Mesendoderm (in vitro differentiated cells): ENCODE results near the gene FAM168A.

ENCODE experiments used
- DNase-seq: peaks from one replicate; pipeline ENCODE4 v3.0.0; 2013
- H2AK5ac ChIP-seq: 2 replicates; pipeline ENCODE4 v1.6.1; 2013; ENCODE audit warnings: low read length, inconsistent platforms
- H2BK120ac ChIP-seq: 2 replicates; pipeline ENCODE4 v1.6.1; 2013; ENCODE audit warnings: low read depth, mild to moderate bottlenecking, low read length, moderate library complexity, mixed read lengths
- H2BK15ac ChIP-seq: replicated peaks from 2 replicates; pipeline ENCODE4 v1.6.1; 2013; ENCODE audit warnings: low read depth, mild to moderate bottlenecking, moderate library complexity
- H2BK5ac ChIP-seq: 2 replicates; pipeline ENCODE4 v1.6.1; 2013; ENCODE audit warnings: low read length, inconsistent platforms
- H3K18ac ChIP-seq: 2 replicates; pipeline ENCODE4 v1.6.1; 2013; ENCODE audit warnings: mild to moderate bottlenecking, low read length, mixed read lengths
- H3K23ac ChIP-seq: one replicate; pipeline ENCODE4 v1.6.1; 2013; ENCODE audit warnings: low read length
- H3K27ac ChIP-seq: 2 replicates; pipeline ENCODE4 v1.5.1; 2013; ENCODE audit warnings: low read depth, mild to moderate bottlenecking, inconsistent platforms, low read length, moderate library complexity
- H3K27me3 ChIP-seq: 2 replicates; pipeline ENCODE4 v1.6.1; 2013; ENCODE audit warnings: low read length, control low read depth, mild to moderate bottlenecking, inconsistent platforms; ENCODE audit not compliant: insufficient read depth, poor library complexity
- H3K36me3 ChIP-seq: 2 replicates; pipeline ENCODE4 v1.6.1; 2013; ENCODE audit warnings: low read length, inconsistent platforms; ENCODE audit not compliant: control insufficient read depth, insufficient read depth
- H3K4ac ChIP-seq: one replicate; pipeline ENCODE4 v1.6.1; 2013; ENCODE audit warnings: low read depth, mild to moderate bottlenecking, low read length, moderate library complexity
- H3K4me1 ChIP-seq: 2 replicates; pipeline ENCODE4 v1.6.1; 2013; ENCODE audit warnings: low read depth, low read length, inconsistent platforms; ENCODE audit not compliant: control insufficient read depth
- H3K4me2 ChIP-seq: 2 replicates; pipeline ENCODE4 v1.6.1; 2013; ENCODE audit warnings: low read length
- H3K4me3 ChIP-seq: 2 replicates; pipeline ENCODE4 v1.5.1; 2013; ENCODE audit warnings: mild to moderate bottlenecking, low read length
- H3K56ac ChIP-seq: one replicate; pipeline ENCODE4 v1.6.1; 2013; ENCODE audit warnings: low read length
- H3K79me1 ChIP-seq: 2 replicates; pipeline ENCODE4 v1.6.1; 2013; ENCODE audit warnings: low read length, inconsistent platforms
- H3K79me2 ChIP-seq: 2 replicates; pipeline ENCODE4 v1.6.1; 2013; ENCODE audit warnings: mild to moderate bottlenecking, low read length; ENCODE audit not compliant: control insufficient read depth, insufficient read depth
- H3K9ac ChIP-seq: 2 replicates; pipeline ENCODE4 v1.6.1; 2013; ENCODE audit warnings: low read length, inconsistent platforms
- H4K5ac ChIP-seq: one replicate; pipeline ENCODE4 v1.6.1; 2013; ENCODE audit warnings: low read length
- H4K8ac ChIP-seq: one replicate; pipeline ENCODE4 v1.6.1; 2013; ENCODE audit warnings: low read depth, mild to moderate bottlenecking, control low read depth, low read length, moderate library complexity
- WGBS: extraction: QIAGEN DNeasy Blood & Tissue Kit; methylation state at CpG from one replicate; pipeline ENCODE4 v1.1.7; 2013; ENCODE audit warnings: low lambda C conversion rate, missing lambda C conversion rate; ENCODE audit not compliant: insufficient coverage; ENCODE audit errors: extremely low coverage; 5-methylcytosine and 5-hydroxymethylcytosine counted together

Gene FAM168A

DNA sequence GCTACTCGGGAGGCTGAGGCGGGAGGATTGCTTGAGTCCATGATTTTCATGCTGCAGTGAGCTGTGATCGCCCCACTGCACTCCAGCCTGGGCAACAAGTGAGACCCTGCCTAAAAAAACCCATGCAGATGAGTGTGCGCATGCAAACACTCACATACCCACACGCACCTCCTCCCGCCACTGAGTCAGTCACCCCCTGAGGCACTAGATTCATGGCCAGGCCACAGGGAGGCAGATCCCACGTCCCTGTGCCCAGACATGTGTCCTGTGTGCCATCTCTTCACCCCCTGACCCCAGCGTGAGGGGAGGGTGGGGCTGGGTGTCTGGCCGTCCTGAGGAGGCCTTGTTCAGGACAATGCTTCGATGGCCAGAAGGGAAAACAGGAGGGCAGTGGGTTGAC is 206.2 kb downstream of the FAM168A start:
- no peak overlapping the region for H3K56ac ChIP-seq
- no peak overlapping the region for H3K9ac ChIP-seq
- H3K23ac ChIP-seq: no peak overlapping the region
- no peak overlapping the region for H3K4me2 ChIP-seq
- H3K18ac ChIP-seq: no peak overlapping the region
- no peak overlapping the region for H2BK15ac ChIP-seq
- no peaks in the 10 kb centered on the region for H3K36me3 ChIP-seq
- no peak overlapping the region for H4K8ac ChIP-seq
- H3K27me3 ChIP-seq: no peaks in the 10 kb centered on the region
- H2AK5ac ChIP-seq: no peak overlapping the region
- no peak overlapping the region for H3K27ac ChIP-seq
- H3K4ac ChIP-seq: no peak overlapping the region
- no peak overlapping the region for H2BK5ac ChIP-seq
- peaks cover 2% of the 10 kb centered on the region for H3K79me1 ChIP-seq
- no peaks in the 10 kb centered on the region for H3K79me2 ChIP-seq
- no peaks in the 10 kb centered on the region for H3K4me1 ChIP-seq
- H3K4me3 ChIP-seq: no peak overlapping the region
- no CpG with 5 or more reads among the region's 10 CpGs for WGBS
- no peak overlapping the region for H4K5ac ChIP-seq
- no peak overlapping the region for H2BK120ac ChIP-seq
- no peak for DNase-seq

- H3K23ac ChIP-seq: no peak overlapping the region
- DNase-seq: no peak
- H3K79me2 ChIP-seq: peaks cover 2% of the 10 kb centered on the region
Measured at GRCh38 chr11:73390601-73391565, 207.0 kb downstream of the FAM168A start.

DNA sequence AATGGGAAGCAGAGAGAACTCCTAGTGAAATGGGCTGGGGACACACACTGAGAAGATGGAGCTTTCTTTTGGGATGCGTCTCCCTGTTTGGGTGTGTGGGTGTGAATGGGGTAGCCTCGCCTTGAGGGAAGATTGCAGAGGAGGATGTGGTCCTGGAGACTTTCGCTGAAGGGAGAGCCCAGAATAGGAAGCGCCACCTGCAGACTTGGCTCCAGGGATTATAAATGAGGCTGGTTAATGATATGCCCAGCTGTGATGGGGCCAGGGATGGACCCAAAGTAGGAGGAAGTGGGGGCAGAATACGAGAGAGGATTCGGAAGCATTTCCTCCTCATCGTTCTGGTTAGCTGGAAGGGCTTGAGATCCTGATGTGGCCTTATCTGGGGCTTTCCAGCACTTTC is 208.0 kb downstream of the FAM168A start:
- no peak overlapping the region for H4K8ac ChIP-seq
- H3K79me1 ChIP-seq: peaks cover 4% of the 10 kb centered on the region
- H3K27ac ChIP-seq: no peak overlapping the region
- H4K5ac ChIP-seq: no peak overlapping the region
- peaks cover 2% of the 10 kb centered on the region for H3K79me2 ChIP-seq
- H3K4me1 ChIP-seq: no peaks in the 10 kb centered on the region
- H3K4me3 ChIP-seq: no peak overlapping the region
- H3K9ac ChIP-seq: no peak overlapping the region
- no peak overlapping the region for H3K23ac ChIP-seq
- H3K18ac ChIP-seq: no peak overlapping the region
- H3K36me3 ChIP-seq: no peaks in the 10 kb centered on the region
- no peak overlapping the region for H3K4ac ChIP-seq
- no CpG with 5 or more reads among the region's 7 CpGs for WGBS
- H3K27me3 ChIP-seq: no peaks in the 10 kb centered on the region
- H2BK15ac ChIP-seq: no peak overlapping the region
- no peak overlapping the region for H3K56ac ChIP-seq
- H2BK5ac ChIP-seq: no peak overlapping the region
- no peak for DNase-seq
- no peak overlapping the region for H2AK5ac ChIP-seq
- H2BK120ac ChIP-seq: no peak overlapping the region
- no peak overlapping the region for H3K4me2 ChIP-seq

More at GRCh38 chr11:73390601-73391565, 207.0 kb downstream of the FAM168A start:
- no peaks in the 10 kb centered on the region for H3K36me3 ChIP-seq
- H4K5ac ChIP-seq: no peak overlapping the region
- no peak overlapping the region for H3K4me3 ChIP-seq
- no peak overlapping the region for H3K9ac ChIP-seq
- no peak overlapping the region for H4K8ac ChIP-seq
- no peaks in the 10 kb centered on the region for H3K27me3 ChIP-seq
- no peak overlapping the region for H3K56ac ChIP-seq
- no peak overlapping the region for H2BK120ac ChIP-seq
- H3K79me1 ChIP-seq: peaks cover 4% of the 10 kb centered on the region
- H2BK5ac ChIP-seq: no peak overlapping the region
- H2AK5ac ChIP-seq: no peak overlapping the region
- H3K27ac ChIP-seq: no peak overlapping the region
- H3K4ac ChIP-seq: no peak overlapping the region
- no peak overlapping the region for H3K4me2 ChIP-seq
- WGBS: no CpG with 5 or more reads among the region's 12 CpGs
- no peaks in the 10 kb centered on the region for H3K4me1 ChIP-seq
- H3K18ac ChIP-seq: no peak overlapping the region
- H2BK15ac ChIP-seq: no peak overlapping the region

GRCh38 chr11:73389134-73389525 is 208.8 kb downstream of the FAM168A start:
- Histone ChIP-seq H3K56ac (no peak overlapping the region), H3K18ac (no peak overlapping the region)

DNA sequence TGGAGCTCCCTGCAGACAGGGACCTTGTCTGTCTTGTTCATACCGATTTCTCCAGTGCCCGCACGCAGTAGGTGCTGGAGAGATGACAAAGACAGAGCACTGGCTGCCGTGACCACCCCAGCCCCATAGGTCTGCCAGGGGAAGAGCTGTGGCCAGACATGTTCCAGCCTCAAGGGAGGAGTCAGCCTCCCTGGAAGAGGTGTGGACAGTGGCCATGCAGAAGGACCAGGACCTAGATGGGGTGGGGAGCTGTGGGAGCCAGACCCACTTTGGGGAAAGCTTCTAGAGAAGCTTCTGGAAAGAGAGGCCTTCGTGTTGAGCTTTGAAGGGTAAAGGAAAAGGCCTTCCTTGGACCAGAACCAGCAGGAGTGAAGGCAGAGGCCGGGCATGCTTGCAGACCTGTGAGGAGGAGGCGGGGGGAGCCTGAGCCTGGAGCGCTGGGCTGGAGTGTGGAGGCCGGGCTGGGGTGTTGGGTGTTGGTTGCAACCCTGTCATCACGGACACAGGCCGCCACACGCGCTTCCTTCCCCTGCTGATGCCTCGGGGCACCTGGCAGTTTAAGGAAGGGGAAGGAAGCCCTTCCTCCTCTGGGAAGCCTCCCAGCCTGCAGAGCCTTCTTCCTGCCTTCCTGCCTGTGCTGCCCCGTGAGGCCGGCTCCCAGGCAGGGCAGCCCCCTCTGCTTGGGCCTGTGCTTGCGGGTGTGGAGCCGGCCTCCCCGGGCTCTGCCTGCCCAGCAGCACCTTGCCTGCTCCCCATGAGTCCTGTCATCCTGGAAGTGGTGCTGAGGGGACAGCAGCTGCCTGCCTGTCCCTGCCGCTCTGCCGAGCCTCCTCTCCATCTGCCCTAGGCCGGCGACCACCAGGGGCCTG is 209.4 kb downstream of the FAM168A start:
- Histone ChIP-seq H2BK120ac (no peak overlapping the region), H3K79me1 (peaks cover 6% of the 10 kb centered on the region), H3K27me3 (no peaks in the 10 kb centered on the region), H4K8ac (no peak overlapping the region), H4K5ac (no peak overlapping the region), H2AK5ac (no peak overlapping the region), H3K9ac (no peak overlapping the region), H3K56ac (no peak overlapping the region), H3K4me1 (no peaks in the 10 kb centered on the region), H2BK15ac (no peak overlapping the region), H3K4ac (no peak overlapping the region), H2BK5ac (no peak overlapping the region), H3K18ac (no peak overlapping the region), H3K36me3 (no peaks in the 10 kb centered on the region), H3K23ac (peak overlapping the region; percentile 24), H3K27ac (no peak overlapping the region), H3K4me2 (no peak overlapping the region), H3K79me2 (peaks cover 2% of the 10 kb centered on the region), H3K4me3 (no peak overlapping the region)
- DNase-seq: peak; percentile 46
- WGBS: no CpG with 5 or more reads among the region's 23 CpGs

More at GRCh38 chr11:73389134-73389525, 208.8 kb downstream of the FAM168A start:
- Histone ChIP-seq H2BK15ac (no peak overlapping the region), H3K27ac (no peak overlapping the region), H4K8ac (no peak overlapping the region), H2BK5ac (no peak overlapping the region), H3K79me1 (peaks cover 4% of the 10 kb centered on the region), H3K79me2 (peaks cover 2% of the 10 kb centered on the region), H3K27me3 (no peaks in the 10 kb centered on the region), H2AK5ac (no peak overlapping the region), H2BK120ac (no peak overlapping the region), H3K4me2 (no peak overlapping the region), H3K4me1 (no peaks in the 10 kb centered on the region), H3K36me3 (no peaks in the 10 kb centered on the region), H3K23ac (no peak overlapping the region), H3K9ac (no peak overlapping the region), H3K4ac (no peak overlapping the region), H3K4me3 (no peak overlapping the region), H4K5ac (no peak overlapping the region)
- WGBS: no CpG with 5 or more reads among the region's 6 CpGs
- DNase-seq: no peak
